Breast epithelium (tissue), 4 donors: ENCODE results near the gene FAM219B. TPM values are rescaled to one million over a fixed set of nuclear protein-coding genes. Genes with fewer than 3 reads are reported as not detected.

Experiments used
- DNase-seq, 2 donors: peaks; one replicate each; pipeline ENCODE4 v3.0.0-alpha.2; 2019; ENCODE audit warnings: low spot score in 2 of 2
- H3K27ac ChIP-seq, 2 donors: fragments of 200-600 bp; sonication (generic) in 1 of 2; one replicate each; pipeline ENCODE4 v1.5.1; 2016 to 2019; ENCODE audit warnings: mild to moderate bottlenecking in 1 of 2
- H3K27me3 ChIP-seq, 2 donors: fragments of 200-600 bp; sonication (generic) in 1 of 2; one replicate each; pipeline versions ENCODE4 v1.5.1 to v1.6.0; 2017 to 2019; ENCODE audit warnings: control low read depth in 1 of 2, mild to moderate bottlenecking in 1 of 2
- H3K36me3 ChIP-seq: fragments of 200-600 bp; one replicate; pipeline ENCODE4 v1.5.1; 2019
- H3K4me1 ChIP-seq, 2 donors: fragments of 200-600 bp; sonication (generic); one replicate each; pipeline ENCODE4 v1.5.1; 2016 to 2019; ENCODE audit warnings: control low read depth in 1 of 2
- H3K4me3 ChIP-seq, 3 donors: fragments of 200-600 bp; sonication (generic); 1 replicate in 2 of 3; 2 replicates in 1 of 3; pipeline ENCODE4 v1.5.1; 2016 to 2019; ENCODE audit warnings: mild to moderate bottlenecking in 3 of 3, moderate library complexity in 2 of 3
- H3K9me3 ChIP-seq, 2 donors: fragments of 200-600 bp; sonication (generic) in 1 of 2; one replicate each; pipeline ENCODE4 v1.5.1; 2016 to 2019; ENCODE audit warnings: control low read depth in 1 of 2
- CTCF ChIP-seq, 3 donors: fragments of 450-650 bp; IDR thresholded peaks; one replicate each; pipeline ENCODE4 v1.5.1; 2016 to 2017; ENCODE audit warnings: antibody characterized with exemption in 3 of 3, mild to moderate bottlenecking in 3 of 3, moderate library complexity in 3 of 3
- POLR2A ChIP-seq: fragments of 450-650 bp; IDR thresholded peaks from one replicate; pipeline ENCODE4 v1.6.1; 2016; ENCODE audit warnings: antibody characterized with exemption, mild to moderate bottlenecking, moderate library complexity
- POLR2AphosphoS5 ChIP-seq, 3 donors: sonication (generic); formaldehyde crosslinking; IDR thresholded peaks; one replicate each; pipeline ENCODE4 v1.6.1; 2017; ENCODE audit warnings: antibody characterized with exemption in 3 of 3
- intact Hi-C: fragments of 100-400 bp; cut with DNase I; formaldehyde crosslinking; loops from one replicate; pipeline ENCODE4 v1.15.1; 2023; ENCODE audit warnings: low total_unique reads
- total RNA-seq, 3 donors: library from RNA; depleted of rRNA; stranded (reverse); fragments of >200 nt; gene quantifications; one replicate each; pipeline ENCODE4 v1.1.0, GENCODE V29; 2016

The FAM219B gene
- total RNA-seq, 3 donors from 2014 or later = 51.4 to 72.0 (median 54.1) TPM

- DNase-seq = no peak
- Histone ChIP-seq H3K36me3 (no peaks in the 10 kb centered on the region), H3K4me1 (peaks cover 0 to 7% of the 10 kb centered on the region in 2 donors), H3K27ac (no peak overlapping the region), H3K9me3 (no peaks in the 10 kb centered on the region), H3K27me3 (no peaks in the 10 kb centered on the region), H3K4me3 (no peak overlapping the region)
- TF ChIP-seq POLR2A = no peak
- intact Hi-C loops = no loop called here
These were observed 21.2 kb downstream of the FAM219B start for GRCh38 chr15:74885461-74885860.

- TF ChIP-seq POLR2AphosphoS5 (IDR thresholded peaks at IDR 0.05) (no peak), POLR2A (no peak), CTCF (IDR thresholded peaks at IDR 0.05) (no peak)
These were observed 22.0 kb downstream of the FAM219B start for GRCh38 chr15:74884428-74885223.

GRCh38 chr15:74882528-74882927 is 24.1 kb downstream of the FAM219B start:
- DNase-seq = no peak
- TF ChIP-seq POLR2AphosphoS5 (IDR thresholded peaks at IDR 0.05) (no peak), CTCF (IDR thresholded peaks at IDR 0.05) (no peak), POLR2A (no peak)
- Histone ChIP-seq H3K9me3 (no peaks in the 10 kb centered on the region), H3K4me3 (no peak overlapping the region), H3K36me3 (no peaks in the 10 kb centered on the region), H3K4me1 (no peaks in the 10 kb centered on the region), H3K27ac (no peak overlapping the region), H3K27me3 (no peaks in the 10 kb centered on the region)
- intact Hi-C loops = no loop called here

More at GRCh38 chr15:74884428-74885223, 22.0 kb downstream of the FAM219B start:
- H3K9me3 ChIP-seq = no peaks in the 10 kb centered on the region
- H3K36me3 ChIP-seq = no peaks in the 10 kb centered on the region
- H3K27me3 ChIP-seq = no peaks in the 10 kb centered on the region
- no peak for DNase-seq
- intact Hi-C loops = no loop called here
- H3K4me3 ChIP-seq = no peak overlapping the region
- H3K27ac ChIP-seq = no peak overlapping the region
- H3K4me1 ChIP-seq = peaks cover 0 to 7% of the 10 kb centered on the region in 2 donors

- no peaks in the 10 kb centered on the region for H3K9me3 ChIP-seq
- TF ChIP-seq POLR2AphosphoS5 (IDR thresholded peaks at IDR 0.05) (no peak), CTCF (IDR thresholded peaks at IDR 0.05) (no peak), POLR2A (no peak)
- intact Hi-C loops = loop anchor here (5.0 kb wide), 1 partner anchor 896 kb away; no protein-coding TSS in a partner anchor
- no peaks in the 10 kb centered on the region for H3K4me1 ChIP-seq
- H3K27ac ChIP-seq = no peak overlapping the region
- DNase-seq = no peak
- H3K36me3 ChIP-seq = no peaks in the 10 kb centered on the region
- H3K27me3 ChIP-seq = no peaks in the 10 kb centered on the region
- H3K4me3 ChIP-seq = no peak overlapping the region
These were observed 28.4 kb downstream of the FAM219B start for GRCh38 chr15:74878273-74878672.

- peak overlapping the region; percentile 91 to 97 for H3K27ac ChIP-seq
- no peaks in the 10 kb centered on the region for H3K36me3 ChIP-seq
- H3K27me3 ChIP-seq = no peaks in the 10 kb centered on the region
- intact Hi-C loops = no loop called here
- H3K9me3 ChIP-seq = no peaks in the 10 kb centered on the region
- no peak for TF ChIP-seq POLR2A
- no peak for TF ChIP-seq POLR2AphosphoS5 (IDR thresholded peaks at IDR 0.05)
- no peak for TF ChIP-seq CTCF (IDR thresholded peaks at IDR 0.05)
- peaks cover 0 to 32% of the 10 kb centered on the region in 2 donors for H3K4me1 ChIP-seq
- peak overlapping the region; percentile 64 to 94 (median 64) for H3K4me3 ChIP-seq
- peak in 1 of 2 donors; percentile 24 for DNase-seq
These were observed 32.8 kb downstream of the FAM219B start for GRCh38 chr15:74873756-74874424.
